Stimulated activated memory B cell treated with anti-CD40 and anti-IgM and Interleukin-4, amounts not matched to agents 10 μg/mL and 1 μg/mL and 100 μg/mL, for 72 hours (primary cell): Measurements from ENCODE around the gene LIMCH1.
"Not testable (repeated sequence)": the region's sequence is repeated elsewhere in the genome, so short reads cannot be mapped to it uniquely, and the experiment has no call there.

Experiments used
- ATAC-seq: fragments of 150-1000 bp; cut with Tn5 transposase; 2 replicates; pipeline ENCODE4 v1.10.0; 2021
- H3K27ac Mint-ChIP-seq: one replicate; pipeline ENCODE4 v1.8.0; 2022; ENCODE audit warnings: mild to moderate bottlenecking, mixed read lengths
- H3K27me3 Mint-ChIP-seq: one replicate; pipeline ENCODE4 v1.8.0; 2022; ENCODE audit warnings: mixed read lengths
- H3K36me3 Mint-ChIP-seq: one replicate; pipeline ENCODE4 v1.8.0; 2022; ENCODE audit warnings: mixed read lengths
- H3K4me1 Mint-ChIP-seq: one replicate; pipeline ENCODE4 v1.8.0; 2022; ENCODE audit warnings: mixed read lengths
- H3K4me3 Mint-ChIP-seq: one replicate; pipeline ENCODE4 v1.8.0; 2022; ENCODE audit warnings: mild to moderate bottlenecking, moderate library complexity, mixed read lengths
- H3K9me3 Mint-ChIP-seq: one replicate; pipeline ENCODE4 v1.8.0; 2022; ENCODE audit warnings: mixed read lengths

Gene LIMCH1

GRCh38 chr4:41647383-41647782, 109.4 kb downstream of the LIMCH1 start:
- Mint-ChIP-seq H3K4me1 (peaks cover 18% of the 10 kb centered on the region), H3K36me3 (no peaks in the 10 kb centered on the region), H3K4me3 (no peak overlapping the region), H3K27me3 (peaks cover 15% of the 10 kb centered on the region), H3K27ac (no peak overlapping the region), H3K9me3 (peaks cover 3% of the 10 kb centered on the region)
- ATAC-seq = peak; percentile 69

GRCh38 chr4:41651150-41651549, 113.2 kb downstream of the LIMCH1 start:
- not testable (repeated sequence) for H3K27me3 Mint-ChIP-seq, H3K4me3 Mint-ChIP-seq, H3K9me3 Mint-ChIP-seq, H3K27ac Mint-ChIP-seq, ATAC-seq, H3K36me3 Mint-ChIP-seq
- H3K4me1 Mint-ChIP-seq = peaks cover 18% of the 10 kb centered on the region

GRCh38 chr4:41652971-41653370, 115.0 kb downstream of the LIMCH1 start:
- H3K27ac Mint-ChIP-seq = no peak overlapping the region
- H3K4me3 Mint-ChIP-seq = no peak overlapping the region
- no peaks in the 10 kb centered on the region for H3K36me3 Mint-ChIP-seq
- peaks cover 7% of the 10 kb centered on the region for H3K27me3 Mint-ChIP-seq
- ATAC-seq = no peak
- H3K9me3 Mint-ChIP-seq = peaks cover 3% of the 10 kb centered on the region
- H3K4me1 Mint-ChIP-seq = peaks cover 5% of the 10 kb centered on the region

- H3K9me3 Mint-ChIP-seq = peaks cover under 1% of the 10 kb centered on the region
- H3K4me3 Mint-ChIP-seq = no peak overlapping the region
- H3K36me3 Mint-ChIP-seq = no peaks in the 10 kb centered on the region
- H3K4me1 Mint-ChIP-seq = no peaks in the 10 kb centered on the region
- H3K27me3 Mint-ChIP-seq = peaks cover 7% of the 10 kb centered on the region
- no peak overlapping the region for H3K27ac Mint-ChIP-seq
- no peak for ATAC-seq
Observed at GRCh38 chr4:41653523-41653922, 115.6 kb downstream of the LIMCH1 start.

GRCh38 chr4:41655177-41655576, 117.2 kb downstream of the LIMCH1 start:
- H3K4me3 Mint-ChIP-seq = no peak overlapping the region
- H3K27ac Mint-ChIP-seq = no peak overlapping the region
- no peaks in the 10 kb centered on the region for H3K9me3 Mint-ChIP-seq
- ATAC-seq = no peak
- no peaks in the 10 kb centered on the region for H3K4me1 Mint-ChIP-seq
- no peaks in the 10 kb centered on the region for H3K36me3 Mint-ChIP-seq
- peaks cover 7% of the 10 kb centered on the region for H3K27me3 Mint-ChIP-seq

GRCh38 chr4:41656106-41656505, 118.1 kb downstream of the LIMCH1 start:
- Mint-ChIP-seq H3K9me3 (no peaks in the 10 kb centered on the region), H3K4me3 (no peak overlapping the region), H3K36me3 (no peaks in the 10 kb centered on the region), H3K4me1 (no peaks in the 10 kb centered on the region), H3K27ac (no peak overlapping the region), H3K27me3 (peaks cover 7% of the 10 kb centered on the region)
- ATAC-seq = no peak

- H3K9me3 Mint-ChIP-seq = no peaks in the 10 kb centered on the region
- no peak overlapping the region for H3K4me3 Mint-ChIP-seq
- H3K4me1 Mint-ChIP-seq = no peaks in the 10 kb centered on the region
- H3K27me3 Mint-ChIP-seq = peaks cover 7% of the 10 kb centered on the region
- no peak for ATAC-seq
- no peaks in the 10 kb centered on the region for H3K36me3 Mint-ChIP-seq
- H3K27ac Mint-ChIP-seq = no peak overlapping the region
Observed at GRCh38 chr4:41656572-41657520, 118.9 kb downstream of the LIMCH1 start.

- H3K9me3 Mint-ChIP-seq = no peaks in the 10 kb centered on the region
- peaks cover 10% of the 10 kb centered on the region for H3K27me3 Mint-ChIP-seq
- H3K4me1 Mint-ChIP-seq = no peaks in the 10 kb centered on the region
- no peak overlapping the region for H3K4me3 Mint-ChIP-seq
- no peaks in the 10 kb centered on the region for H3K36me3 Mint-ChIP-seq
- no peak overlapping the region for H3K27ac Mint-ChIP-seq
- no peak for ATAC-seq
Observed at GRCh38 chr4:41657561-41657960, 119.6 kb downstream of the LIMCH1 start.

- Mint-ChIP-seq H3K4me1 (no peaks in the 10 kb centered on the region), H3K36me3 (no peaks in the 10 kb centered on the region), H3K27ac (no peak overlapping the region), H3K27me3 (peaks cover 16% of the 10 kb centered on the region), H3K4me3 (no peak overlapping the region), H3K9me3 (no peaks in the 10 kb centered on the region)
- no peak for ATAC-seq
Observed at GRCh38 chr4:41658163-41658562, 120.2 kb downstream of the LIMCH1 start.

GRCh38 chr4:41660352-41660751, 122.4 kb downstream of the LIMCH1 start:
- H3K4me3 Mint-ChIP-seq = no peak overlapping the region
- H3K36me3 Mint-ChIP-seq = no peaks in the 10 kb centered on the region
- no peak for ATAC-seq
- no peak overlapping the region for H3K27ac Mint-ChIP-seq
- H3K4me1 Mint-ChIP-seq = no peaks in the 10 kb centered on the region
- H3K27me3 Mint-ChIP-seq = peaks cover 11% of the 10 kb centered on the region
- no peaks in the 10 kb centered on the region for H3K9me3 Mint-ChIP-seq

- no peak for ATAC-seq
- Mint-ChIP-seq H3K4me1 (no peaks in the 10 kb centered on the region), H3K36me3 (no peaks in the 10 kb centered on the region), H3K9me3 (no peaks in the 10 kb centered on the region), H3K27ac (no peak overlapping the region), H3K4me3 (no peak overlapping the region), H3K27me3 (peaks cover 11% of the 10 kb centered on the region)
Observed at GRCh38 chr4:41661442-41662076, 123.6 kb downstream of the LIMCH1 start.

- no peak overlapping the region for H3K27ac Mint-ChIP-seq
- H3K4me3 Mint-ChIP-seq = no peak overlapping the region
- peaks cover 21% of the 10 kb centered on the region for H3K27me3 Mint-ChIP-seq
- H3K9me3 Mint-ChIP-seq = no peaks in the 10 kb centered on the region
- no peaks in the 10 kb centered on the region for H3K36me3 Mint-ChIP-seq
- no peak for ATAC-seq
- no peaks in the 10 kb centered on the region for H3K4me1 Mint-ChIP-seq
Observed at GRCh38 chr4:41665636-41666207, 127.8 kb downstream of the LIMCH1 start.

- Mint-ChIP-seq H3K4me3 (no peak overlapping the region), H3K36me3 (no peaks in the 10 kb centered on the region), H3K27me3 (peaks cover 13% of the 10 kb centered on the region), H3K9me3 (no peaks in the 10 kb centered on the region), H3K27ac (no peak overlapping the region), H3K4me1 (no peaks in the 10 kb centered on the region)
- ATAC-seq = no peak
Observed at GRCh38 chr4:41668024-41668423, 130.1 kb downstream of the LIMCH1 start.

- Mint-ChIP-seq H3K4me1 (no peaks in the 10 kb centered on the region), H3K27me3 (peaks cover 10% of the 10 kb centered on the region), H3K9me3 (no peaks in the 10 kb centered on the region)
Observed at GRCh38 chr4:41670530-41670929, 132.6 kb downstream of the LIMCH1 start.

GRCh38 chr4:41670982-41671381, 133.0 kb downstream of the LIMCH1 start:
- Mint-ChIP-seq H3K36me3 (no peaks in the 10 kb centered on the region), H3K9me3 (no peaks in the 10 kb centered on the region), H3K4me3 (no peak overlapping the region), H3K27ac (no peak overlapping the region), H3K27me3 (peaks cover 10% of the 10 kb centered on the region), H3K4me1 (no peaks in the 10 kb centered on the region)
- no peak for ATAC-seq

More at GRCh38 chr4:41670530-41670929, 132.6 kb downstream of the LIMCH1 start:
- Mint-ChIP-seq H3K36me3 (no peaks in the 10 kb centered on the region), H3K27ac (no peak overlapping the region), H3K4me3 (no peak overlapping the region)
- no peak for ATAC-seq
